GM12892 (cell line): Measurements from ENCODE around the gene SEC14L1.

ENCODE experiments used
- POLR2A ChIP-seq: IDR thresholded peaks from 2 replicates; pipeline ENCODE4 v1.6.1; 2011; ENCODE audit warnings: low read depth, low read length, control low read depth
- POLR2AphosphoS5 ChIP-seq: IDR thresholded peaks from 2 replicates; pipeline ENCODE4 v1.6.1; 2011; ENCODE audit warnings: low read depth, low read length, control low read depth
- TAF1 ChIP-seq: IDR thresholded peaks from 2 replicates; pipeline ENCODE4 v1.6.1; 2011; ENCODE audit warnings: low read depth, mild to moderate bottlenecking, control low read depth, low read length, borderline replicate concordance

- TF ChIP-seq POLR2A, result no peak
- TF ChIP-seq TAF1, result no peak
- no peak for TF ChIP-seq POLR2AphosphoS5
These were observed 5.5 kb downstream of the SEC14L1 start for GRCh38 chr17:77146246-77146632.
